ENCODE results near the gene CENPE.
A peak's percentile ranks its signal among the peaks of the same experiment; 100 is the strongest.
"Not testable (repeated sequence)": the region's sequence is repeated elsewhere in the genome, so short reads cannot be mapped to it uniquely, and the experiment has no call there.

CENPE gene

DNA sequence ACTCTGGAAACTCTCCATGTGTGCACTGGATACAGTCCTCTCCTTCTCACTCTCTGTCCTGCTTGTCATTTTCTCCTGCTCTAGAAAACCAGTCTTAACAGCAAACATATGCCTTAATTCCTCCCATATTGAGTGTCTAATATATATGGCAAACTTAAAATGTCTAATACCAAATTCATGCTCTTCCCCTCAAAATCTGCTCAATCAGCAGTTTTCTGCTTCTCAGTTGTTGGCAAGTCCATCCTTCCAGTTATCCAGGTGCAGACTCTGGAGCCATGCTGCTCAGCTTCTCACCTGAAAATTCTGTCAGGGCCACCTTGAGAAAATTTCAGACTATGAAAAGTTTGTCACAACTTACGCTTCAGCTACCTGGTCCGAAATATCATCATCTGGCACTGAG lies 3.1 kb upstream of the CENPE start:
- no peak for DNase-seq (ENCODE audit: low read depth in 2 of 2)

GRCh38 chr4:103199009-103199408 lies 866 bp upstream of the CENPE start:
- no peak for DNase-seq (ENCODE audit: low read depth in 2 of 2)
- peak overlapping the region; percentile 73 to 84 for H3K4me3 ChIP-seq (replicated peaks in 1 of 2; ENCODE audit: low read depth in 2 of 2, low read length in 2 of 2)
- no peak for TF ChIP-seq CTCF (IDR thresholded peaks at IDR 0.05; ENCODE audit: low read depth, low read length)

More for the DNA sequence above, 3.1 kb upstream of the CENPE start:
- TF ChIP-seq CTCF (IDR thresholded peaks at IDR 0.05; ENCODE audit: low read depth, low read length) = no peak
- no peak overlapping the region for H3K4me3 ChIP-seq (replicated peaks in 1 of 2; ENCODE audit: low read depth in 2 of 2, low read length in 2 of 2)

GRCh38 chr4:103197765-103198110 lies 405 bp downstream of the CENPE start:
- DNase-seq (ENCODE audit: low read depth in 2 of 2) = no peak
- H3K4me3 ChIP-seq (replicated peaks in 1 of 2; ENCODE audit: low read depth in 2 of 2, low read length in 2 of 2) = peak overlapping the region; percentile 73 to 84
- TF ChIP-seq CTCF (IDR thresholded peaks at IDR 0.05; ENCODE audit: low read depth, low read length) = no peak

- no peak for DNase-seq (ENCODE audit: low read depth in 2 of 2)
- no peak overlapping the region for H3K4me3 ChIP-seq (replicated peaks in 1 of 2; ENCODE audit: low read depth in 2 of 2, low read length in 2 of 2)
- TF ChIP-seq CTCF (IDR thresholded peaks at IDR 0.05; ENCODE audit: low read depth, low read length) = no peak
Observed at GRCh38 chr4:103193457-103193856, 4.7 kb downstream of the CENPE start.

GRCh38 chr4:103171006-103171405 lies 27.1 kb downstream of the CENPE start:
- no peak for TF ChIP-seq CTCF (IDR thresholded peaks at IDR 0.05; ENCODE audit: low read depth, low read length)
- no peak overlapping the region for H3K4me3 ChIP-seq (replicated peaks in 1 of 2; ENCODE audit: low read depth in 2 of 2, low read length in 2 of 2)
- DNase-seq (ENCODE audit: low read depth in 2 of 2) = peak; percentile 27 to 28

GRCh38 chr4:103169750-103170149 lies 28.4 kb downstream of the CENPE start:
- not testable (repeated sequence) for DNase-seq (ENCODE audit: low read depth in 2 of 2); H3K4me3 ChIP-seq (replicated peaks in 1 of 2; ENCODE audit: low read depth in 2 of 2, low read length in 2 of 2)

DNA sequence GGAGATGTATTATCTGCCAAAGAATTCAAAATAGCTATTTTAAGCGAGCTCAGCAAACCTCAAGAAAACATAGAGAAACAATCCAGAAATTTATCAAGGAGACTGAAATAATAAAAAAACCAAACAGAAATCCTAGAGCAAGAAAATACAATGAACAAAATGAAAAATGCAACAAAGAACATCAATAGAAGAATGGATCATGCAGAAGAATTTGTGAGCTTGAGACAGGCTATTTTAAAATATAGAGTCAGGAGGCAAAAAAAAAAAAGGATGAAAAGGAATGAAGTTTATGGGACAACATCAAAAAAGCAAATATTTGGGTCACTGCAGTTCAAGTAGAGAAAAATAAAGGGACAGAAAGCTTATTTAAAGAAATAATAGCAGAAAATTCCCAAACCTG lies 29.1 kb downstream of the CENPE start:
- no peak overlapping the region for H3K4me3 ChIP-seq (replicated peaks in 1 of 2; ENCODE audit: low read depth in 2 of 2, low read length in 2 of 2)
- no peak for DNase-seq (ENCODE audit: low read depth in 2 of 2)
- no peak for TF ChIP-seq CTCF (IDR thresholded peaks at IDR 0.05; ENCODE audit: low read depth, low read length)

Data from cardiac fibroblast (primary cell).